HepG2 (cell line): Measurements from ENCODE around the gene MUTYH. TPM values are rescaled to one million over a fixed set of nuclear protein-coding genes. Genes with fewer than 3 reads are reported as not detected.

ENCODE experiments used
- ATAC-seq: fragments of 200-7000 bp; cut with Tn5 transposase; 3 replicates; pipeline ENCODE4 v1.9.1; 2020; ENCODE audit warnings: mild to moderate bottlenecking, moderate library complexity
- BruUV-seq: library from RNA; stranded (reverse); fragments of 400-500 nt; replicated peaks from 2 replicates; lab custom pipeline; 2021; lab: Mats Ljungman, UMichigan
- CTCF ChIA-PET: fragments of 300-600 bp; formaldehyde crosslinking; extraction: SDS; loops from one replicate; lab custom pipeline; 2021; ENCODE audit warnings: low total read pairs, inconsistent platforms, low intra/inter-chr PET ratio; lab: Yijun Ruan, JAX
- POLR2A ChIA-PET: fragments of 350-600 bp; sonication (Branson Sonifier 250); formaldehyde crosslinking; loops from one replicate; lab custom pipeline; 2020; ENCODE audit warnings: antibody characterized with exemption, inconsistent platforms; lab: Yijun Ruan, JAX
- DNase-seq: peaks from one replicate; pipeline ENCODE4 v3.0.0-alpha.2; 2015; ENCODE audit warnings: low spot score
- FAIRE-seq: peaks from 3 replicates; lab custom pipeline; 2011; peaks lifted over from hg19 to GRCh38; lab: Jason Lieb, UNC
- H2AFZ ChIP-seq: one replicate; pipeline ENCODE4 v1.6.1; 2011; ENCODE audit warnings: low read length, inconsistent platforms
- H3K27ac ChIP-seq: fragments of 300-600 bp; 3 replicates; pipeline ENCODE4 v1.8.0; 2011; ENCODE audit warnings: mixed run types, mild to moderate bottlenecking, mixed read lengths, low read length, inconsistent platforms; ENCODE audit not compliant: insufficient read depth; ENCODE audit errors: extremely low read length
- H3K27me3 ChIP-seq, 2 experiments: fragments of 200-600 bp in 1 of 2; 2 replicates in 1 of 2; 3 replicates in 1 of 2; pipeline versions ENCODE4 v1.6.0 to v1.8.0; 2011; ENCODE audit warnings: low read length in 2 of 2, mild to moderate bottlenecking in 2 of 2, moderate library complexity in 2 of 2, inconsistent platforms in 1 of 2; ENCODE audit not compliant: insufficient read depth in 2 of 2, control insufficient read depth in 1 of 2
- H3K36me3 ChIP-seq, 2 experiments: fragments of 200-600 bp in 1 of 2; replicated peaks in 1 of 2; 2 replicates in 1 of 2; 3 replicates in 1 of 2; pipeline versions ENCODE4 v1.5.1 to v1.8.0; 2011; ENCODE audit warnings: low read length in 2 of 2, inconsistent platforms in 1 of 2; ENCODE audit not compliant: insufficient read depth in 2 of 2, control insufficient read depth in 1 of 2
- H3K4me1 ChIP-seq: 2 replicates; pipeline ENCODE4 v1.5.1; 2012; ENCODE audit warnings: low read length, inconsistent platforms; ENCODE audit not compliant: insufficient read depth
- H3K4me2 ChIP-seq: 2 replicates; pipeline ENCODE4 v1.6.0; 2011; ENCODE audit warnings: low read depth, low read length, inconsistent platforms
- H3K4me3 ChIP-seq, 3 experiments: fragments of 200-600 bp in 1 of 3; sonication (generic), shearing (Covaris generic) in 1 of 3; replicated peaks in 1 of 3; 2 replicates each; pipeline ENCODE4 v1.5.1; 2011 to 2016; ENCODE audit warnings: low read length in 3 of 3, inconsistent platforms in 2 of 3, low read depth in 2 of 3, mild to moderate bottlenecking in 2 of 3, control low read depth in 1 of 3, mixed read lengths in 1 of 3; ENCODE audit not compliant: insufficient read depth in 1 of 3
- H3K79me2 ChIP-seq: one replicate; pipeline ENCODE4 v1.6.1; 2011; ENCODE audit warnings: low read length, inconsistent platforms; ENCODE audit not compliant: insufficient read depth
- H3K9ac ChIP-seq: 2 replicates; pipeline ENCODE4 v1.6.0; 2011; ENCODE audit warnings: mild to moderate bottlenecking, low read depth, low read length, inconsistent platforms; ENCODE audit not compliant: insufficient read depth
- H3K9me3 ChIP-seq: 2 replicates; pipeline ENCODE4 v1.5.1; 2012; ENCODE audit warnings: mild to moderate bottlenecking, low read length
- H4K20me1 ChIP-seq: 2 replicates; pipeline ENCODE4 v1.6.0; 2011; ENCODE audit warnings: inconsistent platforms, mild to moderate bottlenecking, low read length, moderate library complexity; ENCODE audit not compliant: insufficient read depth
- POLR2AphosphoS5 ChIP-seq: IDR thresholded peaks from 2 replicates; pipeline ENCODE4 v1.6.1; 2012; ENCODE audit warnings: low read depth, low read length
- PRDM15 ChIP-seq: sonication (generic); formaldehyde crosslinking; IDR thresholded peaks from 2 replicates; pipeline ENCODE4 v1.4.0; 2020; ENCODE audit warnings: missing genetic modification reagents
- ZNF263 ChIP-seq: sonication (generic); formaldehyde crosslinking; IDR thresholded peaks from 2 replicates; pipeline ENCODE4 v1.4.0; 2020; ENCODE audit warnings: missing genetic modification reagents
- WGBS: methylation state at CpG from one replicate; pipeline ENCODE4 v1.1.6; 2017; ENCODE audit warnings: low lambda C conversion rate; 5-methylcytosine and 5-hydroxymethylcytosine counted together
- in situ Hi-C: cut with HindIII; loops from 2 replicates; pipeline ENCODE4 v1.10.0; 2017; ENCODE audit warnings: low pct_unique_long_range_greater_than_20kb; ENCODE audit not compliant: extremely low pct_ligation_motif_present
- intact Hi-C: fragments of 100-400 bp; cut with micrococcal nuclease; formaldehyde crosslinking; loops from one replicate; pipeline ENCODE4 v1.10.0; 2022; ENCODE audit not compliant: unreplicated experiment
- polyA plus RNA-seq, 8 experiments: library from polyadenylated mRNA; depleted of rRNA in 3 of 8; stranded (reverse) in 7 of 8; unstranded in 1 of 8; fragments of >200 nt; fragmentation: Illumina TruSeq in 4 of 8; extraction: Trizol in 4 of 8; gene quantifications; 2 replicates each; pipeline versions ENCODE4 v1.2.1 to v1.2.3, GENCODE V29; 2011 to 2016; ENCODE audit warnings: low read depth in 4 of 8, missing spikeins in 1 of 8, mixed read lengths in 1 of 8; ENCODE audit not compliant: insufficient read depth in 1 of 8
- total RNA-seq, 5 experiments: library from RNA; depleted of rRNA; stranded (reverse); fragments of >200 nt; fragmentation: Illumina TruSeq; extraction: Trizol; gene quantifications; 2 replicates each; pipeline ENCODE4 v1.2.3, GENCODE V29; 2016; ENCODE audit warnings: low read depth in 1 of 5
- TF ChIP-seq, protein P1 (sequence below): sonication (generic); formaldehyde crosslinking; conservative IDR thresholded peaks from 2 replicates; pipeline ENCODE4 v1.4.0; 2020; ENCODE audit warnings: mild to moderate bottlenecking, missing genetic modification reagents, moderate library complexity

MUTYH gene
- total and polyA plus RNA-seq, 2 of the 13 experiments (the other 11 are each of a cell fraction or from before 2014, with no cell fraction given), result 16.3 to 17.1 TPM

- intact Hi-C loops (no loop called here), in situ Hi-C loops (loop anchor here (25.0 kb wide), 1 partner anchor 236 kb away; the partner anchor contains the start of gene NASP)
- H3K9ac ChIP-seq, result no peak overlapping the region
- BruUV-seq, result no TSS peak
- H3K27ac ChIP-seq, result no peak overlapping the region
- H3K4me2 ChIP-seq, result no peak overlapping the region
- H4K20me1 ChIP-seq, result no peaks in the 10 kb centered on the region
- WGBS, result 39% methylated on average over 5 of the region's 5 CpGs
- no peaks in the 10 kb centered on the region for H3K9me3 ChIP-seq
- FAIRE-seq (no peak), ATAC-seq (0 out of 3 replicates have a peak, but pooled peaks have one; percentile 7), DNase-seq (no peak)
- POLR2A ChIA-PET, result interaction anchor here (1.6 to 4.9 kb wide), 3 partner anchors 12 to 170 kb away, joined by 3 to 49 read pairs (median 4); partner anchors contain the start of genes CCDC163, MMACHC, MUTYH and PRDX1
- no peaks in the 10 kb centered on the region for H3K79me2 ChIP-seq
- H2AFZ ChIP-seq, result no peak overlapping the region
- no peak overlapping the region for H3K4me3 ChIP-seq
- peaks cover 28% of the 10 kb centered on the region for H3K4me1 ChIP-seq
- no peaks in the 10 kb centered on the region for H3K27me3 ChIP-seq
- CTCF ChIA-PET, result no interaction called here
- no peak for TF ChIP-seq POLR2AphosphoS5
- TF ChIP-seq, protein P1, sequence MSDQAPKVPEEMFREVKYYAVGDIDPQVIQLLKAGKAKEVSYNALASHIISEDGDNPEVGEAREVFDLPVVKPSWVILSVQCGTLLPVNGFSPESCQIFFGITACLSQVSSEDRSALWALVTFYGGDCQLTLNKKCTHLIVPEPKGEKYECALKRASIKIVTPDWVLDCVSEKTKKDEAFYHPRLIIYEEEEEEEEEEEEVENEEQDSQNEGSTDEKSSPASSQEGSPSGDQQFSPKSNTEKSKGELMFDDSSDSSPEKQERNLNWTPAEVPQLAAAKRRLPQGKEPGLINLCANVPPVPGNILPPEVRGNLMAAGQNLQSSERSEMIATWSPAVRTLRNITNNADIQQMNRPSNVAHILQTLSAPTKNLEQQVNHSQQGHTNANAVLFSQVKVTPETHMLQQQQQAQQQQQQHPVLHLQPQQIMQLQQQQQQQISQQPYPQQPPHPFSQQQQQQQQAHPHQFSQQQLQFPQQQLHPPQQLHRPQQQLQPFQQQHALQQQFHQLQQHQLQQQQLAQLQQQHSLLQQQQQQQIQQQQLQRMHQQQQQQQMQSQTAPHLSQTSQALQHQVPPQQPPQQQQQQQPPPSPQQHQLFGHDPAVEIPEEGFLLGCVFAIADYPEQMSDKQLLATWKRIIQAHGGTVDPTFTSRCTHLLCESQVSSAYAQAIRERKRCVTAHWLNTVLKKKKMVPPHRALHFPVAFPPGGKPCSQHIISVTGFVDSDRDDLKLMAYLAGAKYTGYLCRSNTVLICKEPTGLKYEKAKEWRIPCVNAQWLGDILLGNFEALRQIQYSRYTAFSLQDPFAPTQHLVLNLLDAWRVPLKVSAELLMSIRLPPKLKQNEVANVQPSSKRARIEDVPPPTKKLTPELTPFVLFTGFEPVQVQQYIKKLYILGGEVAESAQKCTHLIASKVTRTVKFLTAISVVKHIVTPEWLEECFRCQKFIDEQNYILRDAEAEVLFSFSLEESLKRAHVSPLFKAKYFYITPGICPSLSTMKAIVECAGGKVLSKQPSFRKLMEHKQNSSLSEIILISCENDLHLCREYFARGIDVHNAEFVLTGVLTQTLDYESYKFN (CRISPR knock-in tag), result 0 out of 2 replicates have a peak, but pooled peaks have one; percentile 13
- peak; percentile 92 for TF ChIP-seq ZNF263 (CRISPR knock-in tag)
- TF ChIP-seq PRDM15, result peak; percentile 73
- no peaks in the 10 kb centered on the region; a peak in 2 of 5 replicates for H3K36me3 ChIP-seq
These were observed 11.3 kb upstream of the MUTYH start for GRCh38 chr1:45351508-45351907.
